Ramos (cell line): ENCODE results near the gene TMPRSS11A.

Experiments used
- in situ Hi-C: fragments of 300-500 bp; cut with MboI; formaldehyde crosslinking; loops from one replicate; pipeline ENCODE4 v1.14.3; 2022; ENCODE audit warnings: low sequenced_read_pairs; ENCODE audit not compliant: unreplicated experiment

The TMPRSS11A gene

GRCh38 chr4:67879486-67879885 is 83.8 kb downstream of the TMPRSS11A start:
- in situ Hi-C loops = no loop called here

DNA sequence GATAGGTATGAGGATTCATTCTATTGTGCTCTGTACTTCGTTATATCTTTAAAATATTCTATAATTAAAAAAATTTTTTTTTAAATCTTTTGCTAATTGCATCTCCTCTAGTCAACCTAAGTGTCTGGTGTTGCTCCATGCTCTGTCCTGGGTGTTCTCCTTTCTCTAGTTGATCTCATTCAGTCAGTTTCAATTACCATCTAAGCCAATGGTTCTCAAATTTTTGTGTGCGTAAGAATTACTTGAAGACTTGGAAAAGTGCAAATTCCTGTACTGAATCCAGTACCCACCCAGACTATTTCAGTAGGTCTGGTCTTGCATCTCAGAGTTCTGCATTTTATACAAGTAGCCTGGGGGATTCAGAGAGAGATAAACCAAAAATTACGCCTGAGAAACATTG is 86.2 kb downstream of the TMPRSS11A start:
- in situ Hi-C loops = no loop called here

GRCh38 chr4:67874986-67875385 is 88.3 kb downstream of the TMPRSS11A start:
- in situ Hi-C loops = no loop called here

- in situ Hi-C loops = no loop called here
These were observed 90.2 kb downstream of the TMPRSS11A start for GRCh38 chr4:67873116-67873515.

DNA sequence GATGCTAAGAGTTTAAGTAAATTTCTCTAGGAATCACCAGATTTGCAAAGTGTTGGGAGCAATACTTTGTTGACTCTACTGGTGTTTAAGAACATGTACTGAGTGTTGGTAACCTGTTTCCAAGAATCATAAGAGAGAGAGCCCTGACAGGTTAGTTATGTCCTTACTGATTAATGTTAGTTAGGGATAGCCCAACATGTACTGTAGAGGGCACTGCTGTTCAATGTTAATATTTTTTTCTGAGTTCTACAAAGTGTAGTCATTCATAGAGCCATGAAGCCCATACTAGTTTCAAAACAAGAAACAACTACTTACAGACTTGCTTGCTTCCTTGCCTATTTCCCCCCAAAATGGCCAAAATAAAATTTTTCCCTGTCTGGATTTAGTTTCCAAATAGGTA is 91.4 kb downstream of the TMPRSS11A start:
- in situ Hi-C loops = no loop called here

GRCh38 chr4:67869580-67870190 is 93.6 kb downstream of the TMPRSS11A start:
- in situ Hi-C loops = no loop called here

DNA sequence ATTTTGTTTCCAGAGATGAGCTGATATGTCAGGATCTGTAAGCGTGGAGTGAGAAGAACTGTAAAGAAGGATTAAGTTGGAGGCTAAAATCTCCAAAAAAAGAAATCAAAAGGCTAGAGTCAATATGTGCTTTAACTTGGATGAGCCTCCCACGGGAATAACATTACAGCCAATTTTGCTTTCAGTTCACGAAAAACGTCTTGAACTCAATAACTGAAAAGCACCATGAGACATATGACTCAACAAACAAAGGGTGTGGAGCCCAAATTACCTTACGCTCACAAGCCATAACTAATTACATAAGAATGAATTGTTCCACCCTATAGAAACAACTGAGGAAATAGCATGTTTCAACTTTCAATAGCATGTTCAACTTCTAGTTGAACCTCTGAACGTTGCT is 101.8 kb downstream of the TMPRSS11A start:
- in situ Hi-C loops = no loop called here
